ENCODE results near the gene CELA1.
"Not testable (repeated sequence)": the region's sequence is repeated elsewhere in the genome, so short reads cannot be mapped to it uniquely, and the experiment has no call there.

Gene CELA1

DNA sequence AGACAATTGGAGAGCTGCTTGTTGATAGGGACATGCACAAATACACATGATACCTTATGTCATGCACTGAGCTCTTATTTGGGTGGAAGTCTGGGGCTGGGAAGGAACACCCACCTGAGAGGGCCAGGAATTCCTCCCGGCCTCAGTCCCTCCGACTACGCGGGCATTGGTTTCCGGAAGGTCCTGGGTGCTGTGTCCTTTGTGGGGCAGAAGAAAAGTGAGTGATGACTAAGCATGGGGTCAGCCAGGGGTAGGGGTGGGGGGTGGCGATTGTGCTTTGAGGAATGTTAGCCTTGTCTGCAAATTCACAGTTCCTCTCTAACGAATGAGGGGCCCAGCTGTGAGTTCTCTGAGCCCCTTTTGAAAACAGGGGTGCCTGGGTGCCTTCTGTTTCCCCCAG is 798 bp downstream of the CELA1 start:
- no peak overlapping the region for H3K9ac ChIP-seq (ENCODE audit: low read length)
- WGBS (ENCODE audit: extremely low coverage, insufficient coverage, low lambda C conversion rate) = no CpG with 5 or more reads among the region's 7 CpGs
- H3K4me3 ChIP-seq (ENCODE audit: low read length) = no peak overlapping the region
- H2BK15ac ChIP-seq (replicated peaks; ENCODE audit: low read depth) = no peak overlapping the region
- H3K27me3 ChIP-seq (ENCODE audit: insufficient read depth, low read length, poor library complexity) = no peaks in the 10 kb centered on the region
- H3K79me1 ChIP-seq (ENCODE audit: low read length) = no peaks in the 10 kb centered on the region
- no peak overlapping the region for H3K23ac ChIP-seq (ENCODE audit: low read length)
- no peaks in the 10 kb centered on the region for H3K4me1 ChIP-seq (ENCODE audit: control insufficient read depth, low read depth, low read length)
- H4K8ac ChIP-seq (ENCODE audit: low read depth, low read length) = no peak overlapping the region
- no peak overlapping the region for H3K18ac ChIP-seq (ENCODE audit: low read length)
- H3K4me2 ChIP-seq (ENCODE audit: low read length) = no peak overlapping the region
- H3K36me3 ChIP-seq (ENCODE audit: control insufficient read depth, insufficient read depth, low read length) = no peaks in the 10 kb centered on the region
- H3K27ac ChIP-seq (ENCODE audit: low read depth, low read length) = no peak overlapping the region
- H3K56ac ChIP-seq (ENCODE audit: low read length) = no peak overlapping the region
- no peak overlapping the region for H2AK5ac ChIP-seq (ENCODE audit: low read length)
- no peak overlapping the region for H4K5ac ChIP-seq (ENCODE audit: low read length)
- no peak overlapping the region for H2BK120ac ChIP-seq (ENCODE audit: low read depth, low read length)
- no peak for DNase-seq
- H2BK5ac ChIP-seq (ENCODE audit: low read length) = no peak overlapping the region
- H3K4ac ChIP-seq (ENCODE audit: low read depth, low read length) = no peak overlapping the region
- no peaks in the 10 kb centered on the region for H3K79me2 ChIP-seq (ENCODE audit: control insufficient read depth, insufficient read depth, low read length)

GRCh38 chr12:51343201-51343600 is 3.3 kb downstream of the CELA1 start:
- no peaks in the 10 kb centered on the region for H3K36me3 ChIP-seq (ENCODE audit: control insufficient read depth, insufficient read depth, low read length)
- no peak overlapping the region for H3K4me2 ChIP-seq (ENCODE audit: low read length)
- no peaks in the 10 kb centered on the region for H3K79me2 ChIP-seq (ENCODE audit: control insufficient read depth, insufficient read depth, low read length)
- no peak overlapping the region for H3K4ac ChIP-seq (ENCODE audit: low read depth, low read length)
- no peak overlapping the region for H3K56ac ChIP-seq (ENCODE audit: low read length)
- H3K23ac ChIP-seq (ENCODE audit: low read length) = no peak overlapping the region
- H2BK5ac ChIP-seq (ENCODE audit: low read length) = no peak overlapping the region
- no CpG with 5 or more reads among the region's 2 CpGs for WGBS (ENCODE audit: extremely low coverage, insufficient coverage, low lambda C conversion rate)
- no peak overlapping the region for H2BK120ac ChIP-seq (ENCODE audit: low read depth, low read length)
- no peak overlapping the region for H2BK15ac ChIP-seq (replicated peaks; ENCODE audit: low read depth)
- no peaks in the 10 kb centered on the region for H3K79me1 ChIP-seq (ENCODE audit: low read length)
- no peak overlapping the region for H4K8ac ChIP-seq (ENCODE audit: low read depth, low read length)
- H3K18ac ChIP-seq (ENCODE audit: low read length) = no peak overlapping the region
- no peak overlapping the region for H3K27ac ChIP-seq (ENCODE audit: low read depth, low read length)
- no peak overlapping the region for H4K5ac ChIP-seq (ENCODE audit: low read length)
- no peak overlapping the region for H3K9ac ChIP-seq (ENCODE audit: low read length)
- no peaks in the 10 kb centered on the region for H3K27me3 ChIP-seq (ENCODE audit: insufficient read depth, low read length, poor library complexity)
- no peaks in the 10 kb centered on the region for H3K4me1 ChIP-seq (ENCODE audit: control insufficient read depth, low read depth, low read length)
- no peak for DNase-seq
- no peak overlapping the region for H2AK5ac ChIP-seq (ENCODE audit: low read length)
- H3K4me3 ChIP-seq (ENCODE audit: low read length) = no peak overlapping the region

DNA sequence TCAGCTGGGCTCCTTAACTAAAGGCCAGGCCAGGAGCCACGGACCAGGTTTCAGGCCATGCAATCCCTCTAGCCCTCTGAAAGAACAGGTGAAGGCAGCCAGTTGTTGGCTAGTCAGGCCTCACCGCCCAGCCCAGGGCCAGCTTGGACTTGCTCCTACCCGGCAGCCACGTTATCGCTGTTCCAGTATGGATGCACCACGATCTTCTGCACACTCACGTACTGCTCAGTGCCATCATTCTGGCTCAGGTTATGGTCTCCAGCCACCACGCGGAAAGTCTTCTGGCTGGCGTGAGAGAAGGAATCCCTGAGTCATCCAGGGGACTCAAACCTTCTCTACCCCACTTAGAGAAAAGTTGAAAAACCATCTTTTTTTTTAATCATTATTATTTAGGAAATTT is 4.1 kb downstream of the CELA1 start:
- Histone ChIP-seq H3K27ac (ENCODE audit: low read depth, low read length) (no peak overlapping the region), H3K9ac (ENCODE audit: low read length) (no peak overlapping the region), H4K8ac (ENCODE audit: low read depth, low read length) (no peak overlapping the region), H3K4me2 (ENCODE audit: low read length) (no peak overlapping the region), H2BK120ac (ENCODE audit: low read depth, low read length) (no peak overlapping the region), H4K5ac (ENCODE audit: low read length) (no peak overlapping the region), H3K79me1 (ENCODE audit: low read length) (no peaks in the 10 kb centered on the region), H3K4ac (ENCODE audit: low read depth, low read length) (no peak overlapping the region), H3K4me1 (ENCODE audit: control insufficient read depth, low read depth, low read length) (no peaks in the 10 kb centered on the region), H2BK15ac (replicated peaks; ENCODE audit: low read depth) (no peak overlapping the region), H3K56ac (ENCODE audit: low read length) (no peak overlapping the region), H2AK5ac (ENCODE audit: low read length) (no peak overlapping the region), H3K36me3 (ENCODE audit: control insufficient read depth, insufficient read depth, low read length) (no peaks in the 10 kb centered on the region), H3K23ac (ENCODE audit: low read length) (no peak overlapping the region), H3K18ac (ENCODE audit: low read length) (no peak overlapping the region), H3K79me2 (ENCODE audit: control insufficient read depth, insufficient read depth, low read length) (no peaks in the 10 kb centered on the region), H2BK5ac (ENCODE audit: low read length) (no peak overlapping the region), H3K27me3 (ENCODE audit: insufficient read depth, low read length, poor library complexity) (no peaks in the 10 kb centered on the region), H3K4me3 (ENCODE audit: low read length) (no peak overlapping the region)
- no CpG with 5 or more reads among the region's 10 CpGs for WGBS (ENCODE audit: extremely low coverage, insufficient coverage, low lambda C conversion rate)
- no peak for DNase-seq

- Histone ChIP-seq H4K8ac (ENCODE audit: low read depth, low read length) (no peak overlapping the region), H2AK5ac (ENCODE audit: low read length) (no peak overlapping the region), H3K4ac (ENCODE audit: low read depth, low read length) (no peak overlapping the region), H2BK15ac (replicated peaks; ENCODE audit: low read depth) (no peak overlapping the region), H3K27ac (ENCODE audit: low read depth, low read length) (no peak overlapping the region), H3K18ac (ENCODE audit: low read length) (no peak overlapping the region), H3K27me3 (ENCODE audit: insufficient read depth, low read length, poor library complexity) (no peaks in the 10 kb centered on the region), H3K36me3 (ENCODE audit: control insufficient read depth, insufficient read depth, low read length) (no peaks in the 10 kb centered on the region), H3K9ac (ENCODE audit: low read length) (peak overlapping the region; percentile 18), H3K4me2 (ENCODE audit: low read length) (peak overlapping the region; percentile 10), H3K4me3 (ENCODE audit: low read length) (no peak overlapping the region), H2BK5ac (ENCODE audit: low read length) (no peak overlapping the region), H3K79me2 (ENCODE audit: control insufficient read depth, insufficient read depth, low read length) (no peaks in the 10 kb centered on the region), H4K5ac (ENCODE audit: low read length) (no peak overlapping the region), H3K79me1 (ENCODE audit: low read length) (no peaks in the 10 kb centered on the region), H3K4me1 (ENCODE audit: control insufficient read depth, low read depth, low read length) (no peaks in the 10 kb centered on the region), H3K56ac (ENCODE audit: low read length) (peak overlapping the region; percentile 52), H2BK120ac (ENCODE audit: low read depth, low read length) (no peak overlapping the region), H3K23ac (ENCODE audit: low read length) (no peak overlapping the region)
- DNase-seq = peak; percentile 75
- WGBS (ENCODE audit: extremely low coverage, insufficient coverage, low lambda C conversion rate) = no CpG with 5 or more reads among the region's 9 CpGs
Observed at GRCh38 chr12:51341251-51342007, 5.0 kb downstream of the CELA1 start.

GRCh38 chr12:51339750-51340149 is 6.7 kb downstream of the CELA1 start:
- no CpG with 5 or more reads among the region's 6 CpGs for WGBS (ENCODE audit: extremely low coverage, insufficient coverage, low lambda C conversion rate)
- H3K27ac ChIP-seq (ENCODE audit: low read depth, low read length) = no peak overlapping the region
- H2BK5ac ChIP-seq (ENCODE audit: low read length) = no peak overlapping the region
- no peak overlapping the region for H2AK5ac ChIP-seq (ENCODE audit: low read length)
- no peak overlapping the region for H3K4me2 ChIP-seq (ENCODE audit: low read length)
- H4K8ac ChIP-seq (ENCODE audit: low read depth, low read length) = no peak overlapping the region
- no peaks in the 10 kb centered on the region for H3K27me3 ChIP-seq (ENCODE audit: insufficient read depth, low read length, poor library complexity)
- no peak overlapping the region for H2BK15ac ChIP-seq (replicated peaks; ENCODE audit: low read depth)
- no peak overlapping the region for H4K5ac ChIP-seq (ENCODE audit: low read length)
- no peak overlapping the region for H2BK120ac ChIP-seq (ENCODE audit: low read depth, low read length)
- no peaks in the 10 kb centered on the region for H3K79me2 ChIP-seq (ENCODE audit: control insufficient read depth, insufficient read depth, low read length)
- H3K4me3 ChIP-seq (ENCODE audit: low read length) = no peak overlapping the region
- no peaks in the 10 kb centered on the region for H3K4me1 ChIP-seq (ENCODE audit: control insufficient read depth, low read depth, low read length)
- no peak overlapping the region for H3K56ac ChIP-seq (ENCODE audit: low read length)
- no peak overlapping the region for H3K4ac ChIP-seq (ENCODE audit: low read depth, low read length)
- H3K79me1 ChIP-seq (ENCODE audit: low read length) = no peaks in the 10 kb centered on the region
- no peaks in the 10 kb centered on the region for H3K36me3 ChIP-seq (ENCODE audit: control insufficient read depth, insufficient read depth, low read length)
- no peak overlapping the region for H3K23ac ChIP-seq (ENCODE audit: low read length)
- H3K18ac ChIP-seq (ENCODE audit: low read length) = no peak overlapping the region
- no peak overlapping the region for H3K9ac ChIP-seq (ENCODE audit: low read length)
- no peak for DNase-seq

DNA sequence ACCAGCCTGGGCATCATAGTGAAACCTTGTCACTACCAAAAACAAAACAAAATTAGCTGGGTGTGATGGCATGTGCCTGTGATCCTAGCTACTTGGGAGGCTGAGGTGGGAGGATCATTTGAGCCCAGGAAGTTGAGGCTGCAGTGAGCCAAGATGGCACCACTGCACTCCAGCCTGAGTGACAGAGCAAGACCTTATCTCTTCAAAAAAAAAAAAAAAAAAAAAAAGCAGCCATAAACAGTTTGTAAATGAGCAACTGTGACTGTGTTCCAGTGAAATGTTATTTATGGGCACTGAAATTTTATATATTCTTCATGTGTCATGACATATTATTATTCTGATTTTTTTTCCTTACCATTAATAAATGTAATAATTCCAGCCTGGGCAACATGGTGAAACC is 9.1 kb downstream of the CELA1 start:
- H3K9ac ChIP-seq (ENCODE audit: low read length); DNase-seq; H2BK15ac ChIP-seq (replicated peaks; ENCODE audit: low read depth); H3K23ac ChIP-seq (ENCODE audit: low read length); H3K79me2 ChIP-seq (ENCODE audit: control insufficient read depth, insufficient read depth, low read length); H3K4me1 ChIP-seq (ENCODE audit: control insufficient read depth, low read depth, low read length); H4K8ac ChIP-seq (ENCODE audit: low read depth, low read length); H3K18ac ChIP-seq (ENCODE audit: low read length); H3K4ac ChIP-seq (ENCODE audit: low read depth, low read length); H4K5ac ChIP-seq (ENCODE audit: low read length); H2AK5ac ChIP-seq (ENCODE audit: low read length); H2BK5ac ChIP-seq (ENCODE audit: low read length); H3K4me3 ChIP-seq (ENCODE audit: low read length); H2BK120ac ChIP-seq (ENCODE audit: low read depth, low read length); H3K79me1 ChIP-seq (ENCODE audit: low read length); H3K4me2 ChIP-seq (ENCODE audit: low read length); H3K56ac ChIP-seq (ENCODE audit: low read length); H3K36me3 ChIP-seq (ENCODE audit: control insufficient read depth, insufficient read depth, low read length); H3K27me3 ChIP-seq (ENCODE audit: insufficient read depth, low read length, poor library complexity); H3K27ac ChIP-seq (ENCODE audit: low read depth, low read length): not testable (repeated sequence)

Measured in mesendoderm (in vitro differentiated cells).